GM12875 (cell line): Measurements from ENCODE around the gene TTC21A.

Experiments used
- H3K4me3 ChIP-seq: one replicate; pipeline ENCODE4 v1.5.1; 2011; ENCODE audit warnings: low read depth, low read length, control low read depth
- TF ChIP-seq, protein P1 (sequence below): IDR thresholded peaks from 2 replicates; pipeline ENCODE4 v1.5.1; 2011; ENCODE audit warnings: low read depth, mild to moderate bottlenecking, control low read depth, inconsistent platforms, low read length, moderate library complexity, borderline replicate concordance; ENCODE audit not compliant: insufficient read depth

The TTC21A gene

GRCh38 chr3:39130693-39131265, 23.3 kb downstream of the TTC21A start:
- TF ChIP-seq, protein P1, sequence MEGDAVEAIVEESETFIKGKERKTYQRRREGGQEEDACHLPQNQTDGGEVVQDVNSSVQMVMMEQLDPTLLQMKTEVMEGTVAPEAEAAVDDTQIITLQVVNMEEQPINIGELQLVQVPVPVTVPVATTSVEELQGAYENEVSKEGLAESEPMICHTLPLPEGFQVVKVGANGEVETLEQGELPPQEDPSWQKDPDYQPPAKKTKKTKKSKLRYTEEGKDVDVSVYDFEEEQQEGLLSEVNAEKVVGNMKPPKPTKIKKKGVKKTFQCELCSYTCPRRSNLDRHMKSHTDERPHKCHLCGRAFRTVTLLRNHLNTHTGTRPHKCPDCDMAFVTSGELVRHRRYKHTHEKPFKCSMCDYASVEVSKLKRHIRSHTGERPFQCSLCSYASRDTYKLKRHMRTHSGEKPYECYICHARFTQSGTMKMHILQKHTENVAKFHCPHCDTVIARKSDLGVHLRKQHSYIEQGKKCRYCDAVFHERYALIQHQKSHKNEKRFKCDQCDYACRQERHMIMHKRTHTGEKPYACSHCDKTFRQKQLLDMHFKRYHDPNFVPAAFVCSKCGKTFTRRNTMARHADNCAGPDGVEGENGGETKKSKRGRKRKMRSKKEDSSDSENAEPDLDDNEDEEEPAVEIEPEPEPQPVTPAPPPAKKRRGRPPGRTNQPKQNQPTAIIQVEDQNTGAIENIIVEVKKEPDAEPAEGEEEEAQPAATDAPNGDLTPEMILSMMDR, result no peak
- no peak overlapping the region for H3K4me3 ChIP-seq

DNA sequence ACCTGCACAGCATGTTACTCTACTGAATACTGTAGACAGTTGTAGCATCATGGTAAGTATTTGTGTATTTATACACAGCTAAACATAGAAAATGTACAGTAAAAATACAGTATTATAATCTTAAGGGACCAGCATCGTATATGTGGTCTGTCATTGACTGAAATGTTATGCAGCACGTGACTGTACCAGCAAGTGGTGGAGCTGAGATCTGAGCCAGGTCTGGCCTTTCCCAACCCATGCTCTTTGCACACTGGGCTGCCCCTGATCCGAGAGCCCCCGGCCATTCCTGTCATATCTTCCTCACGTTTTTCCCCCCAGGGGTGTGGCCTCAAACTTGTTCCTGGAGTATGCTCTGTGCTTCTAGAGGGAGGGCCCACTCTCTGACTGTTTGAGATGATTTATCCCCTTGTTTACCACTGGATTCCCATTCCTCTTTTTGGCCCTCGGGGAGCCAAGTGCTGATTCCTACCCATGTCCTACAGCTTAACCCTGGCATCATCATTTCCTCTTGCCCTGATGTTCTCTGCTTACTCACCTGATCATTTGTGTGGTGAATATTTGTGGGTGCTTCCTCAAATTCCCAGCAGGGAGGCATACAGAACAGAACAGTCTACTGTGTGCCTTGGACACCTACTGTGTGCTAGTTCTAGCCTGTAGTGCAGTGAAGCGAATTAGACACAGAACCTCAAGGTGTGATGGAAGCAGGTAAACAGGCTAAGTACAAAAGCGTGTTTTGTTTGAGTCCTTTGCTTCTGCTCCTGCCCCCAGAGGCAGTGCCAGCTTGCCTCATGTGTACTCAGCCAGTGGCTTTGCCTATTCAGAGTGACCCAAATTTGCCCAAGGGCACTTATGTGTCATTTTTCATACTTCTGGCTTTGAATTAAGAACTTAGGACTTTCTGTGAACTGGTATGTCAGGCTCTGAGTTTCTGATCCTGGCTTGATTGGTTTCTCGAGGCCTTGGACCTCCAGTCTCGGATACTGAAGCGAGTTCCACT, 24.9 kb downstream of the TTC21A start:
- no peak overlapping the region for H3K4me3 ChIP-seq
- TF ChIP-seq, protein P1, result no peak

DNA sequence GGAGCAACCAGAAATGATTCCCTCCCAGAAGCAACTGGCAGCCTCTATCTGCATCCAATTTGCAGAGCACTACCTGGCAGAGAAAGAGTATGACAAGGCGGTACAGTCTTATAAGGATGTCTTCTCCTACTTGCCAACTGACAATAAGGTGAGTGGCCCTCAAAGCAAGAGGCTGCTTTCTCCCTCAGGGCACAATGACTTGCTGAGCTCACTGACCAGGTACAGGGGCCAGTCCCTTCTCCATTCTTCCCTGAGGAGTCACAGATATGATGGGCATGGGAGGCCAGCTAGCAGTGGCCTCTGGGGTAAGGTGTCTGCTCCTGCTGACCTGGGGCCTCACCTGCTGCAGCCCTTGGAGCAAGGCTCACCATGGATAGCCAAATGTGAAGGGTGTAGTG, 25.6 kb downstream of the TTC21A start:
- TF ChIP-seq, protein P1, result no peak
- H3K4me3 ChIP-seq, result no peak overlapping the region

GRCh38 chr3:39133822-39134221, 26.3 kb downstream of the TTC21A start:
- H3K4me3 ChIP-seq, result no peak overlapping the region
- TF ChIP-seq, protein P1, result no peak

- no peak overlapping the region for H3K4me3 ChIP-seq
- TF ChIP-seq, protein P1, result no peak
Observed at GRCh38 chr3:39134305-39134704, 26.8 kb downstream of the TTC21A start.

DNA sequence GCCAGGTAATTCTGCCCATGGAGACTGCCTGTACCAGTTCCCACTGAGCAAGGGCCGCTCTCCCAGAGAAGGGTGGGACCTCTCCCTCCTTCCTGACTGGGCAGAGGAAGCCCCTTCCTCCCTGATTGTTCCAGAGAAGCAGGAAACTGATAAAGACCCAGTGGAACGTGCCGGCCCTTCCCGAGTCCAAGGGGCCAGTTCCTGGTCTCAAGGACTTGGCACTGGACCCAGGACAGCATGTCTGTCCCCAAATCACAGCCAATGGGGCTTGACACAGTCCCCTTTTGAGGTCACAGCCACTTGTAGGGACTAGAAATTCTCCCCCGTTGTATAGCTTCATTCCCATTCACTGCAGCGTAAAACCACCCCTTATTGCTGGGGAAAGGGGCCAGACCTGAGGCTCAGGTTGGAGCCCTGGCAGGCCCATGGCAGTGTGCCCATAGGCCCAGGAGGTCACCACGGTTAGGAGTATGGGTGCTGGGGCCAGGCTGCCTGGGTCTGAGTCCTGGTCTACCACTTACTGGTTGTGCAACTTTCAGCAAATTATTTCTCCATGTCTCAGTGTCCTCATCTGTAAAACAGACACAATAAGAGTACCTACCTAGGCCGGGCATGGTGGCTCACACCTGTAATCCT, 27.8 kb downstream of the TTC21A start:
- TF ChIP-seq, protein P1, result no peak
- no peak overlapping the region for H3K4me3 ChIP-seq
